Breast epithelium (tissue), 3 donors: ENCODE data around the gene HVCN1.

ENCODE experiments used
- POLR2A ChIP-seq: fragments of 450-650 bp; IDR thresholded peaks from one replicate; pipeline ENCODE4 v1.6.1; 2016; ENCODE audit warnings: antibody characterized with exemption, mild to moderate bottlenecking, moderate library complexity
- POLR2AphosphoS5 ChIP-seq, 3 donors: sonication (generic); formaldehyde crosslinking; IDR thresholded peaks; one replicate each; pipeline ENCODE4 v1.6.1; 2017; ENCODE audit warnings: antibody characterized with exemption in 3 of 3
- TF ChIP-seq, protein P1 (sequence below), 3 donors: fragments of 450-650 bp; IDR thresholded peaks; one replicate each; pipeline ENCODE4 v1.5.1; 2016 to 2017; ENCODE audit warnings: antibody characterized with exemption in 3 of 3, mild to moderate bottlenecking in 3 of 3, moderate library complexity in 3 of 3

DNA sequence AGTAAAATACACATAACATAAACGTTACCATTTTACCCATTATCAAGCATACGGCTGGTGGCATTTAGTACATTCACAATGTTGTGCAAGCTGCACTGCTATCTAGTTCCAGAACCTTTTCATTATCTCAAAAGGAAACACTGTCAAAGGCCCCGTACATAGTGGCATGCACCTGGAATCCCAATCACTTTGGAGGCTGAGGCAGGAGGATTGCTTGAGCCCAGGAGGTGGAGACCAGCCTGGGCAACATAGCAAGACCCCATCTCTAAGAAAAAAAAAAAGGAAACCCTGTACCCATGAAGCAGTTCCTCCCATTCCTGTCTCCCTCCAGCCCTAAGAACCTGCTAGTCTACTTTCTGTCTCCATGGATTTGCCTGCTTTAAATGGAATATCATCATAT lies 7.4 kb upstream of the HVCN1 start:
- TF ChIP-seq, protein P1, sequence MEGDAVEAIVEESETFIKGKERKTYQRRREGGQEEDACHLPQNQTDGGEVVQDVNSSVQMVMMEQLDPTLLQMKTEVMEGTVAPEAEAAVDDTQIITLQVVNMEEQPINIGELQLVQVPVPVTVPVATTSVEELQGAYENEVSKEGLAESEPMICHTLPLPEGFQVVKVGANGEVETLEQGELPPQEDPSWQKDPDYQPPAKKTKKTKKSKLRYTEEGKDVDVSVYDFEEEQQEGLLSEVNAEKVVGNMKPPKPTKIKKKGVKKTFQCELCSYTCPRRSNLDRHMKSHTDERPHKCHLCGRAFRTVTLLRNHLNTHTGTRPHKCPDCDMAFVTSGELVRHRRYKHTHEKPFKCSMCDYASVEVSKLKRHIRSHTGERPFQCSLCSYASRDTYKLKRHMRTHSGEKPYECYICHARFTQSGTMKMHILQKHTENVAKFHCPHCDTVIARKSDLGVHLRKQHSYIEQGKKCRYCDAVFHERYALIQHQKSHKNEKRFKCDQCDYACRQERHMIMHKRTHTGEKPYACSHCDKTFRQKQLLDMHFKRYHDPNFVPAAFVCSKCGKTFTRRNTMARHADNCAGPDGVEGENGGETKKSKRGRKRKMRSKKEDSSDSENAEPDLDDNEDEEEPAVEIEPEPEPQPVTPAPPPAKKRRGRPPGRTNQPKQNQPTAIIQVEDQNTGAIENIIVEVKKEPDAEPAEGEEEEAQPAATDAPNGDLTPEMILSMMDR (IDR thresholded peaks at IDR 0.05), result no peak
- TF ChIP-seq POLR2A, result no peak
- no peak for TF ChIP-seq POLR2AphosphoS5 (IDR thresholded peaks at IDR 0.05)
